CD4-positive, alpha-beta memory T cell (primary cell): ENCODE data around the gene CPXM2. TPM values are rescaled to one million over a fixed set of nuclear protein-coding genes. Genes with fewer than 3 reads are reported as not detected.

Experiments
- CTCF ChIA-PET: fragments of 350-600 bp; sonication (Branson Sonifier 250); formaldehyde crosslinking; loops from one replicate; lab custom pipeline; 2021; ENCODE audit warnings: inconsistent platforms; ENCODE audit not compliant: partially characterized antibody; lab: Charles Lee
- POLR2A ChIA-PET: fragments of 350-600 bp; sonication (Branson Sonifier 250); formaldehyde crosslinking; loops from one replicate; lab custom pipeline; 2021; ENCODE audit not compliant: partially characterized antibody; lab: Charles Lee
- DNase-seq, 5 donors: peaks; one replicate each; pipeline versions ENCODE4 v3.0.0 to v3.0.0-alpha.2; 2020 to 2022; ENCODE audit warnings: mixed read lengths in 1 of 5
- H3K27ac ChIP-seq: one replicate; pipeline ENCODE4 v1.7.0; 2013; ENCODE audit warnings: low read depth, low read length
- H3K27me3 ChIP-seq: 2 replicates; pipeline ENCODE4 v1.7.0; 2013; ENCODE audit warnings: mild to moderate bottlenecking, low read length, moderate library complexity; ENCODE audit not compliant: insufficient read depth
- H3K36me3 ChIP-seq: 2 replicates; pipeline ENCODE4 v1.7.0; 2013; ENCODE audit warnings: mild to moderate bottlenecking, low read length, moderate library complexity; ENCODE audit not compliant: insufficient read depth
- H3K4me1 ChIP-seq: 2 replicates; pipeline ENCODE4 v1.7.0; 2013; ENCODE audit warnings: mild to moderate bottlenecking, low read length, moderate library complexity; ENCODE audit not compliant: insufficient read depth
- H3K4me3 ChIP-seq, 2 donors: one replicate each; pipeline ENCODE4 v1.7.0; 2013; ENCODE audit warnings: low read length in 2 of 2, mild to moderate bottlenecking in 1 of 2
- H3K9me3 ChIP-seq, 2 donors: one replicate each; pipeline ENCODE4 v1.7.0; 2013; ENCODE audit warnings: low read length in 2 of 2, control low read depth in 1 of 2; ENCODE audit not compliant: control insufficient read depth in 1 of 2
- H3K27ac Mint-ChIP-seq, 7 donors: one replicate each; pipeline ENCODE4 v1.8.0; 2020 to 2021; ENCODE audit warnings: mixed read lengths in 7 of 7, mild to moderate bottlenecking in 6 of 7, inconsistent platforms in 3 of 7, moderate library complexity in 3 of 7
- H3K27me3 Mint-ChIP-seq, 2 donors: one replicate each; pipeline ENCODE4 v1.8.0; 2020 to 2021; ENCODE audit warnings: mixed read lengths in 2 of 2
- H3K36me3 Mint-ChIP-seq, 2 donors: one replicate each; pipeline ENCODE4 v1.8.0; 2020 to 2021; ENCODE audit warnings: mixed read lengths in 2 of 2, inconsistent platforms in 1 of 2, mild to moderate bottlenecking in 1 of 2
- H3K4me1 Mint-ChIP-seq, 4 donors: one replicate each; pipeline ENCODE4 v1.8.0; 2020 to 2021; ENCODE audit warnings: mixed read lengths in 4 of 4, mild to moderate bottlenecking in 1 of 4
- H3K4me3 Mint-ChIP-seq, 8 donors: one replicate each; pipeline ENCODE4 v1.8.0; 2020 to 2021; ENCODE audit warnings: mixed read lengths in 8 of 8, mild to moderate bottlenecking in 7 of 8, moderate library complexity in 6 of 8, inconsistent platforms in 3 of 8
- H3K9me3 Mint-ChIP-seq, 8 donors: one replicate each; pipeline ENCODE4 v1.8.0; 2020 to 2021; ENCODE audit warnings: mixed read lengths in 8 of 8, mild to moderate bottlenecking in 5 of 8, inconsistent platforms in 3 of 8, moderate library complexity in 1 of 8
- intact Hi-C: fragments of 100-400 bp; cut with micrococcal nuclease; formaldehyde crosslinking; loops from one replicate; pipeline ENCODE4 v1.15.1; 2023
- polyA plus RNA-seq, 2 donors: library from polyadenylated mRNA; unstranded; fragments of 300-500 nt; fragmentation: Illumina TruSeq; gene quantifications; one replicate each; pipeline ENCODE4 v1.2.3, GENCODE V29; 2021
- total RNA-seq, 2 experiments: library from RNA; stranded (reverse); gene quantifications; one replicate each; pipeline ENCODE4 v1.2.3, GENCODE V29; 2021

Gene CPXM2
- total and polyA plus RNA-seq, 4 experiments from 2014 or later: not detected

DNA sequence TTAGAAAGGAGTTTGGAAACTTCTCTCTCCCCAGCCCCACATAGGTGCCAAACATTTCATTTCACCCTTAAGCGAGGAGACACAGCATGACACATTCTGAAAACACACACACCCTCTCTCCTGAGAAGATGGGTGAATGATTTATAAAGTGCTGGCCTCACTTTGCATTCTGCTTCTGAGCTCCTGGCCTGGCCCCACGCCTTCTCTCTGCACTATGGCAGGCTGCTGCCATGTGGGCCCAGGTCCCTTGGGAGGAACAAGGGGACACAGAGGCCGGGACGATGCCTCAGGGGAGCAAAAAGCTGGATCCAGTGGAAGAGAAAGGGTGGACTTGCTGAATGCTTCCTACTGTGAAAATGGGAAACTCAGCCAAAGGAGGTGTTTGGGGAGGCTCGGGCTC, 56.0 kb downstream of the CPXM2 start:
- Mint-ChIP-seq H3K36me3 (no peaks in the 10 kb centered on the region), H3K27me3 (peaks cover 2 to 5% of the 10 kb centered on the region in 2 donors), H3K9me3 (peaks cover 0 to 4% (median 2%) of the 10 kb centered on the region in 8 donors), H3K4me3 (no peak overlapping the region), H3K4me1 (no peaks in the 10 kb centered on the region), H3K27ac (no peak overlapping the region)
- Histone ChIP-seq H3K27ac (no peak overlapping the region), H3K9me3 (no peaks in the 10 kb centered on the region), H3K27me3 (no peaks in the 10 kb centered on the region), H3K4me1 (no peaks in the 10 kb centered on the region), H3K4me3 (no peak overlapping the region), H3K36me3 (no peaks in the 10 kb centered on the region)
- intact Hi-C loops: no loop called here
- DNase-seq: no peak
- ChIA-PET CTCF (no interaction called here), POLR2A (no interaction called here)

DNA sequence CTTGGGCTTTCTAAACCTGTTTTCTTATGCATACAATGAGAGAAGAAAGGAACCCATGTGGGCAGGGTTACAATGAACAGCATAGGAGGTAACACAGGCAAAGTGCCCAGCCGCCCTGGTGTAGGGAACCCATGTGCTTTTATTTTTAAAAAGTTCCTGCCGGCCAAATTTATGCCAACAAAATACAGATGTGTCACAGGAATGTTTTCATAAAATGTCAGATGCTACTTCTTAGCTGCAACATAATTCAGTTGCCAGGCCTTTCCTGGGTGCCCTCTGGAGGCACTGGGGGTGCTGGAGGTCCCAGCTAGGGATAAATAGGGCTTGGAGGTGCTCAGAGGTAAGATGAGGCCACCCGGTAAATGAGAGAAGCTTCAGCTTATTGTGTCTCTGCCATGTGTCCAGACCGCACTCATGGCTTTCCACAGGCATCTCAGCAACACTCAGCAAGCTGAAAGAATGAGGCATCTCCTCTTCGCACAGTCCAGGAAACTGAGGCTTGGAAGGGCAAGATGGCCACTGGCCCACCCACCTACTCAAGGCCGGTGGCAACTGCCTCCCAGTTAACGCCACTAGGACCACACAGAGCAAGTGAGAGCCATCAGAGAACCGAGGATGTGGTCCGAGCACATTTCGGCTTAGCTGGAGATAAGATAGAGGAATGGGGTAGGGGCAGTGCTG, 58.3 kb downstream of the CPXM2 start:
- intact Hi-C loops: no loop called here
- CTCF ChIA-PET: no interaction called here

DNA sequence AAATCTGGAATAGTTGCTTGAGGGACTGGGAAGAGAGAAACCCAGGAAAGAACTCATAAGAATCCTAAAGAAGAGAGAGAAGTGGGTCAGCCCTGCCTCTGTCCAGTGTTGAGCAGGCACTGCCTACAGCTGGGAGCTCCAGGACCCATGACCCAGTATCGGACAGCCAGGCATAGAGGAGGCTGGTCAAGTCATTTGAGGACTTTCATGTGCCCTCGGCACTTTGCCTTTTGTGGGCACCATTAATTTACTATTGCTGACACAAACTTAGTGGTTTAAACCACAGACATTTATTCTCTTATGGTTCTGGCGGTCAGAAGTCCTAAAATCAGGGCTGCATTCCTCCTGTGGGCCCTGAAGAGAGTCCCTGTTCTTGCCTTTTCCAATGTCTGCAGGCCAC, 60.3 kb downstream of the CPXM2 start:
- no peaks in the 10 kb centered on the region for H3K27me3 ChIP-seq
- ChIA-PET CTCF (no interaction called here), POLR2A (no interaction called here)
- no peaks in the 10 kb centered on the region for H3K36me3 ChIP-seq
- no peaks in the 10 kb centered on the region for H3K4me1 ChIP-seq
- no peak for DNase-seq
- intact Hi-C loops: no loop called here
- no peak overlapping the region for H3K4me3 ChIP-seq
- H3K27ac Mint-ChIP-seq: no peak overlapping the region
- no peaks in the 10 kb centered on the region for H3K36me3 Mint-ChIP-seq
- H3K27ac ChIP-seq: no peak overlapping the region
- H3K27me3 Mint-ChIP-seq: peaks cover 3 to 5% of the 10 kb centered on the region in 2 donors
- H3K9me3 ChIP-seq: no peaks in the 10 kb centered on the region
- peaks cover 0 to 7% (median 2%) of the 10 kb centered on the region in 8 donors for H3K9me3 Mint-ChIP-seq
- no peak overlapping the region for H3K4me3 Mint-ChIP-seq
- H3K4me1 Mint-ChIP-seq: no peaks in the 10 kb centered on the region

More for the DNA sequence above, 58.3 kb downstream of the CPXM2 start:
- H3K27me3 Mint-ChIP-seq: peaks cover 2 to 5% of the 10 kb centered on the region in 2 donors
- no peak overlapping the region for H3K27ac Mint-ChIP-seq
- no peaks in the 10 kb centered on the region for H3K4me1 Mint-ChIP-seq
- H3K4me1 ChIP-seq: no peaks in the 10 kb centered on the region
- no peak for DNase-seq
- H3K4me3 ChIP-seq: no peak overlapping the region
- peaks cover 0 to 7% (median 2%) of the 10 kb centered on the region in 8 donors for H3K9me3 Mint-ChIP-seq
- H3K27me3 ChIP-seq: no peaks in the 10 kb centered on the region
- POLR2A ChIA-PET: no interaction called here
- H3K4me3 Mint-ChIP-seq: no peak overlapping the region
- H3K36me3 ChIP-seq: no peaks in the 10 kb centered on the region
- H3K9me3 ChIP-seq: no peaks in the 10 kb centered on the region
- H3K36me3 Mint-ChIP-seq: no peaks in the 10 kb centered on the region
- H3K27ac ChIP-seq: no peak overlapping the region

DNA sequence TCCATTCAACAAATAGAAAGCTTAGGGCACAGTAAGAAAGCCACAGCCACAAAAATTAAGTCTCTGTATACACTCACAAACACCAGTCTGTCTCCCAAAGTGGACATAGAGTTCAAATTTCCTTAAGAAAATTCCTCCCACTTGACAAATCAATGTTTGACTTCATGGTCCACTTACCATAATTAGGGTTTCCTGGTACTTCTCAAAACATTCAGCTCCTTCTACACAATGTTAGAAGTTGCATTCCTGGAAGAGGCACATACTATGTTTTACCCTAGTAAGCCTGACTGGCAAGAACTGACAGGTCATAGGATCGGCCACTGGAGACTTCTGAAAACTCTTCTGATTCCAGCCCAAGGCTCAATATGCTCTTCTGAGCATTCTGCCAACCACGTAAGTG, 70.5 kb downstream of the CPXM2 start:
- H3K36me3 Mint-ChIP-seq: no peaks in the 10 kb centered on the region
- DNase-seq: no peak
- intact Hi-C loops: no loop called here
- no peak overlapping the region for H3K4me3 Mint-ChIP-seq
- peaks cover 2 to 9% (median 7%) of the 10 kb centered on the region in 8 donors for H3K9me3 Mint-ChIP-seq
- Histone ChIP-seq H3K27me3 (no peaks in the 10 kb centered on the region), H3K36me3 (no peaks in the 10 kb centered on the region), H3K4me1 (no peaks in the 10 kb centered on the region), H3K9me3 (no peaks in the 10 kb centered on the region), H3K27ac (no peak overlapping the region), H3K4me3 (no peak overlapping the region)
- POLR2A ChIA-PET: no interaction called here
- H3K27ac Mint-ChIP-seq: no peak overlapping the region
- CTCF ChIA-PET: no interaction called here
- peaks cover 5 to 8% of the 10 kb centered on the region in 2 donors for H3K27me3 Mint-ChIP-seq
- no peaks in the 10 kb centered on the region for H3K4me1 Mint-ChIP-seq

DNA sequence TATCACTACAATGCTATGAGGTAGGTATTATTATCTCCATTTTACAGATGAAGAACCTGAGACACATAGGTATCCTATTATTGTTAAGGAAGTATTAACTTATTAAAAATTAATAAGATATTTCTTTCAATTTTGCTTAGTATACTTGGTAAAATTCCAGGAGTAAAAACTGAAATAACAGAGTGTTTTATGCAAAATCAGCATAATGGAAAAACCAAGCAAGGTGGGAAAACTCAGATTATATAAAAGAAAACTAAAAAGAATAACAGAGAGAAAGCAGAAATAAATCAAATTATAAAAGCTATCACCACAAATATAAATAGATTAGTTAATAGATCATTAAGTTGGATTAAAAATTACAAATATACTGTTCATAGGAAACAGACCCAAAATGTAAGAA, 82.0 kb downstream of the CPXM2 start:
- H3K27ac ChIP-seq: no peak overlapping the region
- ChIA-PET CTCF (no interaction called here), POLR2A (no interaction called here)
- H3K4me1 Mint-ChIP-seq: no peaks in the 10 kb centered on the region
- intact Hi-C loops: no loop called here
- H3K36me3 ChIP-seq: no peaks in the 10 kb centered on the region
- peaks cover 0 to 4% (median 0%) of the 10 kb centered on the region in 8 donors for H3K9me3 Mint-ChIP-seq
- H3K9me3 ChIP-seq: no peaks in the 10 kb centered on the region
- peaks cover 10 to 12% of the 10 kb centered on the region in 2 donors for H3K27me3 Mint-ChIP-seq
- H3K4me1 ChIP-seq: no peaks in the 10 kb centered on the region
- DNase-seq: no peak
- H3K4me3 Mint-ChIP-seq: no peak overlapping the region
- no peak overlapping the region for H3K27ac Mint-ChIP-seq
- H3K27me3 ChIP-seq: no peaks in the 10 kb centered on the region
- no peak overlapping the region for H3K4me3 ChIP-seq
- no peaks in the 10 kb centered on the region for H3K36me3 Mint-ChIP-seq

DNA sequence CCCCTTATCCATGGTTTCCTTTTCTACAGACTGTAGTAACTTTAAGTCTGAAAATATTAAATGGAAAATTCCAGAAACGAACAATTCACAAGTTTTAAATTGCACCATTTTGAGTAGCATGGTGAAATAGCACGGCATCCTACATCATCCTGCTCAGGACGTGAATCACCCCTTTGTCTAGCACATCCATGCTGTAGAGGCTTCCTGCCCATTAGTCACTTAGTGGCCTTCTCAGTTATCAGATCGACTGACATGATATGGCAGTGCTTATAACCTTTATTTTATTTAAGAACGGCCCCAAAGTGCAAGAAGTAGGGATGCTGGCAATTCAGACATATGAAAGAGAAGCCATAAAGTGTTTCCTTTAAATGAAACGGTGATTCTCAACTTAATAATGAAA, 82.7 kb downstream of the CPXM2 start:
- no peaks in the 10 kb centered on the region for H3K4me1 Mint-ChIP-seq
- H3K36me3 Mint-ChIP-seq: no peaks in the 10 kb centered on the region
- intact Hi-C loops: no loop called here
- POLR2A ChIA-PET: no interaction called here
- H3K36me3 ChIP-seq: no peaks in the 10 kb centered on the region
- H3K4me3 ChIP-seq: no peak overlapping the region
- H3K4me3 Mint-ChIP-seq: no peak overlapping the region
- CTCF ChIA-PET: no interaction called here
- H3K9me3 Mint-ChIP-seq: peaks cover 0 to 4% (median 0%) of the 10 kb centered on the region in 8 donors
- H3K4me1 ChIP-seq: no peaks in the 10 kb centered on the region
- no peak overlapping the region for H3K27ac ChIP-seq
- H3K27ac Mint-ChIP-seq: no peak overlapping the region
- H3K27me3 ChIP-seq: no peaks in the 10 kb centered on the region
- peaks cover 12% of the 10 kb centered on the region in 2 donors for H3K27me3 Mint-ChIP-seq
- no peaks in the 10 kb centered on the region for H3K9me3 ChIP-seq
- DNase-seq: no peak

DNA sequence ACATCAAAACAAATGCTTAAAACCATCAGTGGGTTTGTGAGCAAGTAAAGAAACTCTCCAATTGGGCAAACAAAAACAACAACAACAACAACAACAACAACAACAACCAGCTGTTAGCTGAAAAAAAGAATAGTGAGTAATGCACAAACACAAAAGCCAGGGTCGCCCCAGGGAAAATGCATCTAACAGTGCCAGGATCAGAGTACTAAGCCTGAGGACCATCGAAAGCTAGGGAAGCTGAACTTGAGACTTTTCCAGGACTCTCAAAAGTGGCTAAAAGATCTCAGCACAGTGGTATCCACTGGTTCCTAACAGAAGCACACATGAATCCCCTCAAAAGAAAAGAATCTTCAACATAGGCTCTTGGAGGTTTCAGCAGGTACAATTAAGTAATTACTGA, 83.3 kb downstream of the CPXM2 start:
- Histone ChIP-seq H3K9me3 (no peaks in the 10 kb centered on the region), H3K36me3 (no peaks in the 10 kb centered on the region), H3K27ac (no peak overlapping the region), H3K4me1 (no peaks in the 10 kb centered on the region), H3K4me3 (no peak overlapping the region), H3K27me3 (no peaks in the 10 kb centered on the region)
- no peak for DNase-seq
- H3K4me1 Mint-ChIP-seq: no peaks in the 10 kb centered on the region
- intact Hi-C loops: no loop called here
- peaks cover 12% of the 10 kb centered on the region in 2 donors for H3K27me3 Mint-ChIP-seq
- H3K27ac Mint-ChIP-seq: no peak overlapping the region
- CTCF ChIA-PET: no interaction called here
- H3K4me3 Mint-ChIP-seq: no peak overlapping the region
- no peaks in the 10 kb centered on the region for H3K36me3 Mint-ChIP-seq
- peaks cover 0 to 4% (median 0%) of the 10 kb centered on the region in 8 donors for H3K9me3 Mint-ChIP-seq
- POLR2A ChIA-PET: no interaction called here
